GM08714 (cell line): ENCODE data around the gene PIGL.

ENCODE experiments used
- H3K4me3 ChIP-seq: fragments of 200-500 bp; sonication (Bioruptor generic); 2 replicates; pipeline ENCODE4 v1.5.1; 2014; ENCODE audit warnings: mild to moderate bottlenecking, low read length, inconsistent platforms
- ZNF274 ChIP-seq: IDR thresholded peaks from 2 replicates; pipeline ENCODE4 v1.6.1; 2012; ENCODE audit warnings: mild to moderate bottlenecking, low read depth, low read length

The PIGL gene

GRCh38 chr17:16247586-16247984 lies 30.6 kb downstream of the PIGL start:
- H3K4me3 ChIP-seq, result no peak overlapping the region
- no peak for TF ChIP-seq ZNF274

- H3K4me3 ChIP-seq, result no peak overlapping the region
- no peak for TF ChIP-seq ZNF274
Observed at GRCh38 chr17:16250635-16251034, 33.6 kb downstream of the PIGL start.

GRCh38 chr17:16251043-16251442 lies 34.0 kb downstream of the PIGL start:
- TF ChIP-seq ZNF274, result no peak
- no peak overlapping the region for H3K4me3 ChIP-seq

GRCh38 chr17:16251556-16251955 lies 34.5 kb downstream of the PIGL start:
- no peak overlapping the region for H3K4me3 ChIP-seq
- TF ChIP-seq ZNF274, result no peak

DNA sequence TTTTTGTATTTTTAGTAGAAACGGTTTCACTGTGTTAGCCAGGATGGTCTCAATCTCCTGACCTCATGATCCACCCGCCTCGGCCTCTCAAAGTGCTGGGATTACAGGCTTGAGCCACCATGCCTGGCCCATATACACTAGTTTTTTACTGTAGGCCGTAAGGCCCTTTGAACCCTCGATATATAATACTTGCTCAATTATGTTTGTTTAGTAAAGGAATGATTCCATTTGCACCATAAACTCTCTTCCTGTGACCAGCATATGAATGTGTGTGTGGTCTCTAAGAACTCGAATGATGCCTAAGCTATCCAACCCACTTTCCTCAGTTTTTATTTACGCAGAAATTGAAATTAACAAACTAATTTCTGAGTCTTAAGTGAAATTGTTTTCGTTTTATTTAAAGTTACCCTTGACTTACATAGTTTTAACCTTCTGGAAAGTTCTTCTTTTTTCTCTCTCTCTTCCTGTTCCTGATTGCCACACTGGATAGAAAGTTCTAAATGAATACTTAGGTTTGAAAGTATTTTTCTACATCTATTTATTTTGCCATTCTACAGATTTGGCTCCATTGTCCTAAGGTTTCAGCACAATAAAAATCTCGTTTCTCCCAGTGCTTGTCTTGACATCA lies 37.9 kb downstream of the PIGL start:
- H3K4me3 ChIP-seq, result no peak overlapping the region
- TF ChIP-seq ZNF274, result no peak

GRCh38 chr17:16255481-16255921 lies 38.5 kb downstream of the PIGL start:
- H3K4me3 ChIP-seq, result no peak overlapping the region
- no peak for TF ChIP-seq ZNF274

- no peak overlapping the region for H3K4me3 ChIP-seq
- no peak for TF ChIP-seq ZNF274
Observed at GRCh38 chr17:16258901-16259300, 41.9 kb downstream of the PIGL start.

- no peak overlapping the region for H3K4me3 ChIP-seq
- TF ChIP-seq ZNF274, result no peak
Observed at GRCh38 chr17:16259926-16260325, 42.9 kb downstream of the PIGL start.

GRCh38 chr17:16261049-16261448 lies 44.0 kb downstream of the PIGL start:
- TF ChIP-seq ZNF274, result no peak
- H3K4me3 ChIP-seq, result no peak overlapping the region

DNA sequence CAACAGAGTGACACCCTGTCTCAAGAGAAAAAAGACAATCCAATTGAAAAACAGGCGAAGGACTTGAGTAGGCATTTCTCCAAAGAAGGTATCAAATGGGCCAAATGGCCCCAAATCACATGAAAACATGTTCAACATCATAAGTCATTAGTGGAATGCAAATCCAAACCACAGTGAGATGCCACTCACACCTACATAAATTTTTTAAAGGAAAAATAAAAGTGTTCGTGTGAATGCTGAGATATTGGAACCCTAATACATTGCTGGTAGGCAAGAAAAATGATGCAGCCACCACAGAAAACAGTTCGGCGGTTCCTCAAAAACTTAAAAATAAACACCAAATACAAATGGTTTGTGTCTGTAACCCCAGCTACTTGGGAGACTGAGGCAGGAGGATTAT lies 45.2 kb downstream of the PIGL start:
- no peak overlapping the region for H3K4me3 ChIP-seq
- no peak for TF ChIP-seq ZNF274

- TF ChIP-seq ZNF274, result no peak
- H3K4me3 ChIP-seq, result no peak overlapping the region; the same call in 1 of the 2 replicates
Observed at GRCh38 chr17:16267174-16267573, 50.2 kb downstream of the PIGL start.

GRCh38 chr17:16269658-16270057 lies 52.6 kb downstream of the PIGL start:
- TF ChIP-seq ZNF274, result no peak
- no peak overlapping the region for H3K4me3 ChIP-seq

- TF ChIP-seq ZNF274, result no peak
- H3K4me3 ChIP-seq, result no peak overlapping the region
Observed at GRCh38 chr17:16272111-16272840, 55.3 kb downstream of the PIGL start.

DNA sequence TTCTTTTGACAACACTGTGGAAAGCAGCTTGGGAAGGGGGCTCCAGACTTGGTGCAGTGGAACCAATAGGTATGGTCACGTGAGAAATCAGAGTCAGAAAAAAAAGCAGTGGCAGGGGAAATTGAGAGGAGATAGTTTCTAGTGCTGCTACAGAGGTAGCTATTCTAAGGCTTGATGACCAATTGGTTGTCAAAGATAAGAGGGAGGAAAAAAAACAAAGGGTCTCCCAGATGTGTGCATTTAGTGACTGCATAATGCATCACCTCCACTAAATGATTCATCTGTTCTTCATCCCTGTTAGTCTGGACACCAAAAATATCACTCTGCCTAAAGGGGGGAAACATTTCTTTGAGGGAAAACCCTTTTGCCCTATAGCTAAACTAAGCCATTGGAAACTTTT lies 56.5 kb downstream of the PIGL start:
- H3K4me3 ChIP-seq, result no peak overlapping the region
- no peak for TF ChIP-seq ZNF274

DNA sequence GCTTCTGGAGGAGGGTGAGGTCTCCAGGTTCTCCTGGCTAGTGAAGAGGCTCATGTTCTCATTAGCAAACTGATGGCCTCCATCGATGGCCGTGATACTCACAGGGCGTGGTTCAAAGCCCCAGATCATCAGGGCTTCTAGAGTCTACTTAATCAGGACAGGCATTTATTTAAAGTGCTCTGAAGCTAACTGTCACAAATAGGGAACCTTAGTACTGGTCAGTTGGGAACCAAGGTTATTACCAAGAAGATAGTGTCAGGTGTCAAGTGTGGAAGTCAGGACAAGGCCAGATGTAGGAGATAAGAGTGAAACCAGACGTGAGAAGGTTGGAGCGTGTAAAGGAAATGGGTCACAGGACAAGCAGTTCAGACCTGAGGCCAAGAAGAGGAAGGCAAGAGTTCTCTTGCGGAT lies 56.9 kb downstream of the PIGL start:
- TF ChIP-seq ZNF274, result no peak
- no peak overlapping the region for H3K4me3 ChIP-seq

DNA sequence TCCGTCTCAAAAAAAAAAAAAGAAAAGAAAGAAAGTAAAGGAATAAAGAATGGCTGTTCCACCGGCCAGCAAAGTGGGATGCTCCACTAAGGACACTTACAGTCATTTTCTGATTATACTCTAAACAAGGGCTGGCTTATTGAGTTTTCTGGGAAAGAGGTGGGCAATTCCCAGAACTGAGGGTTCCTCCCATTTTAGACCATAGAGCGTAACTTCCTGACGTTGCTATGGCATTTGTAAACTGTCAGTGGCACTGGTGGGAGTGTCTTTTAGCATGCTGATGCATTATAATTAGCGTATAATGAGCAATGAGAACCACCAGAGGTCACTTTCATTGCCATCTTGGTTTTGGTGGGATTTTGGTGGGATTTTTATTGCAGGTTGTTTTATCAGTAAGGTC lies 58.0 kb downstream of the PIGL start:
- TF ChIP-seq ZNF274, result no peak
- H3K4me3 ChIP-seq, result no peak overlapping the region

DNA sequence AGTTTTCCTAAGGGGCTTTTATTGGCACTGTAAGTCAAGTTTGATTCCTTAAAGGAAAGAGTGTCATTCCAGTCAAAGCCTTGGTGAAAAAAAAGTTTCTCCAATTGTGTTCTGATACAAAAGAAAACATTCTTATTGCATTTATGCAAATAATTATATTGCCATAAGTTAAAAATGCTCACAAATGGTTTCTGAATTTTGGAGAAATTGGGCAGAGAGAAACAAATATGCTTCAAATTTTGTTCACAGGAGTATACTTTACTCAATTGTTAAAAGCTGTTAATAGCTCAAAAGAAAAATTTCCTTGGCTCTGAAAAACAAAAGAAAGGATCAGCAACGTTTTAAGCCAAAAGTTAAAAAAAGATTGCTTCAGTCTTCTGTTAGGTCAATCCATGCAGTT lies 60.2 kb downstream of the PIGL start:
- no peak for TF ChIP-seq ZNF274
- H3K4me3 ChIP-seq, result no peak overlapping the region
